GM12801 (cell line): Measurements from ENCODE around the gene CLDN1.

ENCODE experiments used
- CTCF ChIP-seq: IDR thresholded peaks from one replicate; pipeline ENCODE4 v1.5.1; 2011; ENCODE audit warnings: control low read depth; ENCODE audit not compliant: insufficient read length; ENCODE audit errors: extremely low read depth

CLDN1 gene

GRCh38 chr3:190320594-190321362 lies 1.5 kb downstream of the CLDN1 start:
- TF ChIP-seq CTCF: no peak

GRCh38 chr3:190319660-190320059 lies 2.6 kb downstream of the CLDN1 start:
- no peak for TF ChIP-seq CTCF

- TF ChIP-seq CTCF: no peak
These were observed 3.6 kb downstream of the CLDN1 start for GRCh38 chr3:190318666-190319065.

- TF ChIP-seq CTCF: no peak
These were observed 7.5 kb downstream of the CLDN1 start for GRCh38 chr3:190314741-190315140.

- TF ChIP-seq CTCF: no peak
These were observed 12.8 kb downstream of the CLDN1 start for GRCh38 chr3:190309414-190309813.

GRCh38 chr3:190308154-190308553 lies 14.1 kb downstream of the CLDN1 start:
- no peak for TF ChIP-seq CTCF

GRCh38 chr3:190307164-190307545 lies 15.1 kb downstream of the CLDN1 start:
- no peak for TF ChIP-seq CTCF
